WI38 (cell line): ENCODE measurements around the gene MAGI1.

Source experiments
- H3K4me3 ChIP-seq: 2 replicates; pipeline ENCODE4 v1.5.1; 2011; ENCODE audit warnings: low read depth, mild to moderate bottlenecking, control low read depth, low read length
- CTCF ChIP-seq: IDR thresholded peaks from 2 replicates; pipeline ENCODE4 v1.5.1; 2012; ENCODE audit warnings: low read depth, mild to moderate bottlenecking, control low read depth, low read length

Gene MAGI1

GRCh38 chr3:65583188-65583587 lies 455.5 kb downstream of the MAGI1 start:
- H3K4me3 ChIP-seq = no peak overlapping the region
- no peak for TF ChIP-seq CTCF

GRCh38 chr3:65582012-65582717 lies 456.6 kb downstream of the MAGI1 start:
- H3K4me3 ChIP-seq = no peak overlapping the region
- TF ChIP-seq CTCF = no peak

- no peak overlapping the region for H3K4me3 ChIP-seq
- TF ChIP-seq CTCF = no peak
Observed at GRCh38 chr3:65581313-65581712, 457.4 kb downstream of the MAGI1 start.

- TF ChIP-seq CTCF = no peak
Observed at GRCh38 chr3:65578861-65579260, 459.9 kb downstream of the MAGI1 start.

GRCh38 chr3:65577843-65578430 lies 460.8 kb downstream of the MAGI1 start:
- TF ChIP-seq CTCF = no peak
- H3K4me3 ChIP-seq = no peak overlapping the region

More at GRCh38 chr3:65578861-65579260, 459.9 kb downstream of the MAGI1 start:
- no peak overlapping the region for H3K4me3 ChIP-seq

GRCh38 chr3:65576966-65577365 lies 461.8 kb downstream of the MAGI1 start:
- no peak for TF ChIP-seq CTCF
- no peak overlapping the region for H3K4me3 ChIP-seq

GRCh38 chr3:65576228-65576627 lies 462.5 kb downstream of the MAGI1 start:
- H3K4me3 ChIP-seq = no peak overlapping the region
- no peak for TF ChIP-seq CTCF
